Germinal center (tissue), 1 donor: ENCODE results near the gene CA5A.
A peak's percentile ranks its signal among the peaks of the same experiment; 100 is the strongest.

Experiments
- DNase-seq: peaks from one replicate; pipeline ENCODE4 v3.0.0; 2012; ENCODE audit warnings: mixed read lengths, low spot score

The CA5A gene

DNA sequence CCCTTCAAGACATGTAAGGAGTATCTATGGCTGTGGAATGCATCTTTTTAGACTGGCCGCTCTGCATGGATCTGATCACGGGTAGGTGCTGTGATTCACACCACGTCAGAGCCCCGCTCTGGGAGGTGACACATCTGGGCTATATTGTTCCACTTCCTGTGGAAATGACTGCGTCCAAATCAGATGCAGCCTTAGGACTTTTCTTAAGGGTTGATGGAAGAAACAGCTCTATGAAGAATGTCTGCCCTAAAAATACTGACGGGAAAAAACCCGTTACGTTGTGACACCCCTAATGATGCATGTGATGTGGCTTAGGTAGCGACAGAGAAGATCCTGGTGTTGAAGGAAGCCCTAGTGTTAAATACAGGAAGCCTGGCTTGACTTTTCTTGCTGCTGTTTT, 27.1 kb upstream of the CA5A start:
- no peak for DNase-seq

DNA sequence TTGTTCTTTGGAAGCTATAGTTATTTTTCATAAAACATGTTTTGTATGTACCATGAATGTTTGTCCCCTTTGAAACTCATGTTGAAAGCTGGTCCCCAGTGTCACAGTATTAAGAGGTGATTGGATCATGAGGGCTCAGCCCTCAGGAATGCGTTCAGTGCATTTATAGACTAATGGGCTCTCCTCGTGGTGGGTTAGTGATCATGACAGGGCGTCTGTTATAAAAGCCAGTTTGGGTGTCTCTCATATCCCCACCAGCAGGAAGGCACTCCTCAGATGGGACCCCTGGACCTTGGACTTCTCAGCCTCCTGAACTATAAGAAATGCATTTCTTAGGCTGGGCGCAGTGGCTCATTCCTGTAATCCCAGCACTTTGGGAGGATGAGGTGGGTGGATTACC, 25.3 kb upstream of the CA5A start:
- no peak for DNase-seq

DNA sequence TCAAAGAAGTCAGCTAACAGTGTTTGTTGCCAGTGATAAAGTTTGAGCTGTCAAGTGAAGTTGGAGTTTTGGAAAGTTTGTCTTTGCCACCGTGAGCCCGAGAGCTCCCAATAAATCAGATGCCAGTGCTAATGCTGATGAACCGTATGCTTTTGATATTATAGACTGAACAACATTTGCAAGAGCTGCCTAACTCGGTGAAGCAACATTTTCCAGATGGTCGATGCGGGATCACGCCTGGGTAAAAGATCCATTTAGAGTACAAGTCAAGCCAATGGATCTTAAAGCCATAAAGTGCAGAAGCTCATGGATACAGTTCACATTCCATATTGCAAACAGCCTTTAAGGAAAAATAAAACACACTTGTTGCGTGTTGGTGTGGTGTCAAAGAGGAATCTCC, 24.5 kb upstream of the CA5A start:
- no peak for DNase-seq

DNA sequence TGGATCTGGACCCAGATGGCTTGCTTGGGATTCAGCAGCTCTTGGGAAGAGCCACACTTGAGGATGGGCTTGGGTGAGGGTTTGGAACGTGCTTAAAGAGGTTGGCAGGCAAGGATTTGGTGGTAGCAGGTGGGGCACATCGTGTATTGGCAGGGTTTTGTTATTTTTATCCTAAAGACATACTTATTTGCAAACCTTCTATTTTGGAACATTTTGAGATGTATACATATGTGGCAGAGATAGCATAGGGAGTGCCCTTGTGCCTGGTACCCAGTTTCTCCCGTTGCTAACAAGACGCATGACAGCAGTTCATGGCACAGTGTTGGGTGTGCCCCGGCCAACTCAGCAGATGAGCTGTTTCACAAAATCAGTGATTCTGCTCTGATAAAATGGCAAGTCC, 24.0 kb upstream of the CA5A start:
- no peak for DNase-seq

DNA sequence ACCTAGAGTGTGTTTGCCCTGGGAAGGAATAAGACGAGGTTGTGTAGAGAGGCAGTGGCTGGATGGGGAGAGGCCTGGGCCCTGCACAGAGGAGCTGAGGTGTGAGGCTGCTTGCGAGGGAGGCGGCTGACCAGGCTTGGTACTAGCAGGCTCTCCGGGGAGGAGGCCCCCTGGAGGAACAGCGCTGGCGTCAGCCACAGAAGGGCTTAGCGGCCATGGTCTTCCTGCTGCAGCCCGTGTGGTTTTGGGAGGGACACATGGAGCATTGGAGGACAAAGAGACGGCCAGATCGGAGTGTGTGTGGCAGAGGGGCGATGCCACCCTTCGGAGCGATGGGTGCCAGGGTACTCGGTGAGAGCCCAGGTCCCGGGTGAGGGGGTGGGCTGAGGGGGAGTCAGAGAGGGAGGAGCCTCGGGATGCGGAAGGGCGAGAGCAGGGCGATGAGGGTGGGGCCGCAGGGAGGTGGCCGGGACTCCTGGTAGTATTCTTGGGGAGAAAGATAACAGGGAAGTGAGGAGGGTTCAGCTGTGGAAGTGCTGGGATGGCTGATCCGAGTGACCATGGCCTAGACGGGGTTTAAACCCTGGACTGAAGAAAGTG, 23.2 kb upstream of the CA5A start:
- no peak for DNase-seq

DNA sequence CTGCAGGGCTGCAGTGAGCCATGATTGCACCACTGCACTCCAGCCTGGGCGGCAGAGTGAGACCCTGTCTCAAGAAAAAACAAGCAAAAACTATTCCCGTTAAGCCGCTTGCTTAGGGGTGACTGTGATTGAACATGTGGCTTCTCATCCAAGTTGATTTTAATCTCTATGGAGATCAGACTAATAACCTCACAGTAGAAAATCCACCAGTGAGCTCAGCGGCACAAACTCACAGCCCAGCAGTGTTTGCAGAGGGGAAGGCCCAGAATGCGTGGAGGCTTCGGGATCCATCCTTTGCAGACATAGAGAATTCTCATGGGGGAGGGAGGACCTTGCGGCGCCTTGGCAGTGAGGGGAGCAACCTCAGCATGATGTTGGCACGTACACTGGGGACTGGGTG, 22.3 kb upstream of the CA5A start:
- DNase-seq, result no peak

DNA sequence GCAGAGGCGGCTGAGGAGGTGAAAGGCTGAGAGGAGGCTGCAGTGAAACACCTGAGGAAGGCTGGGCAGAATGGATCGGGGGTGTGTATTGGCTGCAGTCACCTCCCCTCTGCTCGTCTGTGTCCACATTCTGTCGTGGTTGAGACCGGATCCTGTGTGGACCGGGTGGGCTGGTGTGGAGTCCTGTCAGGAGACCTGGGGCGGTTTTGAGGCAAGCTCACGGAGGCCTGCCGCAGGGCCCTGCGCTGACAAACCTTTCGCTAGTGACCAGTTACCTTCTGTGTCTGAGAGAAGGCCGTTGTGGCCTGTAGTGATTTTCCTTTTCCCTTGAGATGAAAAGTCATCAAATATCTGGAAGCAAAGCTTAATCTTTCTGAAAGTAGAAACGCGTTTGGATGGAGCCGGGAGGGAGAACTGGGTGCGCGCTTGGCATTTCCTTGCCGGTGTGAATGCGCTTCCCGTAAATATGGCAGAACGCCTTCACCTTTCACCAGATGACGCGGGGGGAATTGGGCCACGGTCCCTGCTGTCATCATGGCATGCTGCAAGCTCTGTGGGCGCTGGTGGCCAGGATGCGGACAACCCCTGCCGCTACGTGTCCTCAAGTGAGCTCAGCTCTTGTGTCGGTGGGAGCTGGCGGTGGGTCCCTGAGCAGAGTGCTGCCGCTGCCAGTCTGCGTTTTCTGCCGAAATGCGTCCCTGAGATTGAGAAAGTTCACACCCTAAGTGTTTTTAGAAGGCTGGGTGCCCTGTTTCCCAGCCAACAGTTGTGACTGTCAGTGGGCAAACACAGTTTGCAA, 21.2 kb upstream of the CA5A start:
- no peak for DNase-seq

DNA sequence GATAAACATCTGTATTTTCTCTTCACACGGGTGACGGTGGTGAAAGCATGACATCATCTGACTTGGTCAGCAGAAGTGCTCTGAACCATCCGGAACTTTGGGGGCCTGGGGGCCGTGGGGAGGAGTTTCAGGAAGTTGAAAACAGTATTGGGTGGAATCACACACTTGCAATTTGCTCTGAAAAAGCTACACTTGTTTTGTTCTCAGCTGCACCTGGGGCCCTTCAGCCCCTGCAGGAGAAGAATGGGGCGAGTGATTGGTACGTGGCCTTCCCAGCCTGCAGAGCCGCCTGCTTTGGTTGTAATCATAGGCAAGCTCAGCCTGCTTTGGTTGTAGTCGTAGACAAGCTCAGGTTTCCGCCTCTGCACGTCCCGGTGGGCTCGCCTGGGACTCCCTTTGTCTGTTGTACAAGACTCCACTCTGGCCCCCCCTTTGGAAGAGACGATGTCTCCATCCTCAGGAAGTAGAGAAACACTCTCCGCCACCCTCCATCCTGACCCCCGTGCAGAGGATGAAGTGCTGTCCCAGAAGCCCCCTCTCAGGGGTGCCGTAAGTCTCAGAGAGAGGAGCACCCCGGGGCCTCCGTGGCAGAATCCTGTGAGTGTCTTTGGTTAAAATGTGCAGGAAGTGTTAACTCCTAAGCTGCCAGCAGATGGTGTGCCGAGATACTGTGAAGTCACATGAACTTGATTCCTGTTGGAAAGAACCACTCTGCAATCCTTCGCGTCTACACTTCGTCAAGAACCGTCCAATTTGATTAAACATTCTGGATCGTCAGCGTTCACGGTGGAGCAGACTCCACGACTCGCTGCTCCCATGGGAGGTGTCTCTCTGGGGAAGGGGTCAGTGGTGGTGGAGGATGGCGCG, 20.3 kb upstream of the CA5A start:
- peak; percentile 64 for DNase-seq

DNA sequence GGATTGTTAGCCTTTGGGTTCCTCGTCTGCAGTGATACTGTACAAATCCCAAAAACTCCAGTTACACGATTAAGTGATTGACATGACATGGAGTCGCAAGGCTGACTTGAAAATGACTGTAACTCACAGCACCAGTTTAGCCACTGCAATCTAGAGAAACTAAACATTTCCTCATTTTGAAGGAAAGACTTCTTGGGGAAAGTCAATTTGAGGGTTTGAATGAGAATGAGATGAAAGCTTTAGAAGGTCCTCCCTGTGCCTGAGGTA, 19.7 kb upstream of the CA5A start:
- no peak for DNase-seq

DNA sequence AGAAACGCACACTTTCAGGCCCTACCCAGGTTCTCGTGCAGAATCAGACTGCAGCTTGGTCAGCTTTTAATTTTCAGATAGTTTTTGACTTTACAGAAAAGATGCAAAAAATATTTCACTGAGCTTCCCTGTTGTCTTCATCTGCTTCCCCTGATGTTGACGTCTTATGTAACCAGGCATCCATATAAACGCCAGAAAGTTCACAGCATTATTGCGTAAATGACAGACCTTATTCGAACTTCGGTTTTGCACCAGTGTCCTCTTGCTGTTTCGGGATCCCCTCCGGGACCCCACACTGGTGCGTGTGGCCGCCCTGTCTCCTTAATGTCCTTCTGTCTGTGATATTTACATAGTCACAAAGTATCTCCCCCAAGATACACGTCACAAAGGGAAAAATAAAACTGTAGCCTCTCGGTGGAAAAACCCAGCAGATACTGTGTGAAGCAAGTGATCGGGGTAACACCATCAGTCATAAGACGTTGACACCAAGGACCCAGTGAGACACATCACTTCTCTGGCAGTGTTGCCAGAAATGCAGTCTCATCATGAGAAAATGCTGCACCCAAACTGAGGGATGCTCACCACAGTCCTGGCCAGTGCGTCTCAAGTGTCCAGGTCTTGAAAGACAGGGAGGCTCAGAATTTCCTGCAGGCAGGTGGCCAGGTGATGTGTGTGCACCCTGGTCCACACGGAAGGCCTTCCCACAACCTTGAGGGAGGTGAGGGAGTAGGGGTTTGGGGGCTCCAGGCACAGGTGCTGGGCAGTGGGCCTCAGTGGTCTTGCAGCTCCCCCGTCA, 19.2 kb upstream of the CA5A start:
- DNase-seq, result no peak

DNA sequence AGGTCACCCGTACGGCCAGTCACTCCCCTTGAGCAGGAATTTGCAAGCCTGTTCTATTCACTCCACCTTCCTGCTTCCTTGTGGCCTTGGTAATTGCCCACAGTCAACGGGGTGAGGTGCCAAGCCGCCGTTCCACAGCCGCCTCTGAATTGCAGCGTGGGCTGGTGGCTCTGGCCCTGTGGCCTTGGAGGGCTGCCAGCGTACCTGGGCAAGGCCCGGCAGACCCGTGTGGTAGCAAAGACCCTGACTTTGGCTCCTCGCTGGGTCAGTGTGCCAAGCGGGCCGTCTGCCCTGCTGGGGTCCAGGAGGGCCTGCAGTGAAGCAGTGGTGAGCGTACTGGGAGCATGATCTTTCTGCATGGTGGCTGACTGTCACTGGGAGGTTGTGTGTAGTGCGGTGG, 18.5 kb upstream of the CA5A start:
- no peak for DNase-seq

DNA sequence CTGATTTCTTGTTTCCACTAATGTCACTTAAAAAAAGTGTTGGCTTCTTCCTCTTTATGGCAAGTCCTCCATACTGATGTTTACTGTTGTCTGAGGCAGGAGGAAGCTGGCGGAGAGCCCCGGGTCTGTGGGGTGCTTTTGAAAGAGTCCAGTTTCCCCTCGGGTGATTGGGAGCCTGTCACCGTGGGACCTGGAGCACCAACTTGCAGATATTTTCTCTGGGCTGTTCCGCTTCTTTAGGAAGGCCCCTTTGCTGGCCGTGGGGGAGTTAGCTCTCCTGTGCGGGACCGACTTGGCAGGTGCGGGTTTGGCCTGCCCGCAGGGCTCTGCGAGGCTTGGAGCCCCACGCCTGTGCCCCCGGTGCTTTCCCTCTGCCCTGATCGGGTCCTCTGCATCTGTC, 18.0 kb upstream of the CA5A start:
- DNase-seq, result no peak

DNA sequence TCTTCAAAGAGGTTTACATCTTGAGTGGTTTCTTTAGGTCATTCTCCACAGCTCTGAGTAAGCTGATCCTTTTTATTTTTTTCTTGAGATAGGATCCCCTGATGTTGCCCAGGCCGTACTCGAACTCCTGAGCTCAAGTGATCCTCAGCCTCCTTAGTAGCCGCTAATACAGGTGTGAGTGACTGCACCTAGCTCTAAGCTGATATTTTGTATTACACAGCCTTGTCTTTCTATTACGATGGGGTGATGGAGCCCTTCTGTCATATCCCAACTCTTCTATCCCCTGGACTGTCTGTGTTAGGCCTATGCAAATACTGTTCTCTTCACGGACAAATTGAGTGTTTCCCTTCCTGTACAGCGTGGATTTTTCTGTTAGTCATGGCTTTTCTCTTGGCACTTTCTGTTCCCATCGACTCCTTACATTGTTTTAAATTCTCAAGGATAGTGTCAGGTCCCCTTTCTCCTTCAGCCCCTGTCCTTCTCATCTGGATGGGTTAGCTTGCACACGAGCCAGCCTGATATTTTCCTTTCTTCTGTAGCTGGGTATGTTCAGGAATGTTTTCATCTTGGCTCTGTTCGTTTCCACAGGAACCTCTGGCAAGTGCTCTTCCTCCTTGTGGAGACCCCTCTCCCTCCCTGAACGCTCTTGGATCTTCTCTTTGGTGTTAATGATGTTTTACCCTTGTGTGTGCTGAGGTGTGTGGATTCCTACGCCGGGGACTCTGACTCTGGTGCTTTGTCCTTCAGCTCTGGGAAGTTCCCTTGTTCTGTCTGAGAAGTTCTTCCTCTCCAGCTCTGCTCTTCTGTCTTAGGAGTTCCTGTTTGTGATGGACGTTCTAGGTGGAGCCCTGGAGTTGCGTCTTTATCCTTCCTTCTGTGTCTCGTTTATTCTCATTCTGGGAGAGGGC, 17.2 kb upstream of the CA5A start:
- no peak for DNase-seq

DNA sequence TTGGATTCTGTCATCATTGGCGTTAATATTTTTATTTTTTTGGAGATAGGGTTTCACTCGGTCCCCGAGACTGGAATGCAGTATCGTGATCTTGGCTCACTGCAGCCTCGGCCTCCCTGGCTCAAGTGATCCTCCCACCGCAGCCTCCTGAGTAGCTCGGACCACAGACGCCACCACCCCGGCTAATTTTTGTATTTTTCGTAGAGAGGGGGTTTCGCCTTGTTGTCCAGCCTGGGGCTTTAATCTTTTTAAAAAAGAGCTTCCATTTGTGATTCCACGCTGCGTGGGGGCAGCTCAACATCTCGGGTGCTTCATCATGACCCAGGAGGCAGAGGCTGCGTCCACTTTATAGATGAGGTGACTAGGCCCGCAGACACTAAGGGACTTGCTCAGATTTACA, 16.4 kb upstream of the CA5A start:
- DNase-seq, result no peak

DNA sequence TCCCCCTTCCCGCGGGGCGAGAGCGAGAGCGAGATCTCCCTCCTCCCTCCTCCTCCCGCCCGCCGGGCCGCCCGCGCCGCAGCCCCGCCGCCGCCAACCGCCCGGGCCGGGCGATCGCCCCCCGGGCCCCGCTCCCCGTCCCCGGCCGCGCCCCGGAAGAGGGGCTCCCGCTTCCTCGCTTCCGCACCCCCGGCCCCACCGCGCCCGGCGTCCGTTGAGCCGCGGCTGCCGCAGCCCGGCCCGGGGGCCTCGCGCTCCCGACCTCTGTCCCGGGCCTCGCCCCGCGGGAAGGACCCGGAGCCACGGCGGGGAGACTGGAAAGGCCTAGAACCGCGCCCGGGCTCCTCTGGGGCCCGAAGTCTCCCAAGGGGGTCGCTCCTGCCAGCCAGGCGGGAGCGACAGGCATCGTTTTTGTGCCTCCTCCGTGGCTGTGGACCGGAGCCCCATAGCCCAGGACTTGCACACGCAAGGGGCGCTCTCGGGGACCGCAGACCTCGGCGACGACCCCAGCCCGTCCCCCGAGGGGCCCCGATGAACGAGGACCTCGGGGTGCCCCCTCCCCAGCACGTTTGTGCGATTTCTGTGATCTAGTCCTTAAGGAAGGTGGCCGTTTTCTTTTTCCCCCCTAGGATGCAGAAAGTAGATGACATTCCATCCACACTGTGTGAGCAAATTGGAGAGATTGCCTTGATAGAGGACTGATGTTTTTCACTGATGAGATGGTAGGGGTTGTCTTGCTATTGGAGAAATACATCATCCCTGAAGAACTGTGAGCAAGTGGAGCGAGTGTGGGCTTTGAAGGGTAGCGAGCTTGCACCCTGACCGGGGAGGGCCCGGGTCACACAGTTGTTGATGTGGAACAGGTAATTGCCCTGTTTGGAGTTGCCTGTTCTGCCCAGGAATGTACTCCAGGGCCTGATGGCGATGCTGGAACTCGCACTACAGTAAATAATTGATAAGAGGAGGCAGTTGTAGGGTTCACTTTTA, 15.5 kb upstream of the CA5A start:
- no peak for DNase-seq

DNA sequence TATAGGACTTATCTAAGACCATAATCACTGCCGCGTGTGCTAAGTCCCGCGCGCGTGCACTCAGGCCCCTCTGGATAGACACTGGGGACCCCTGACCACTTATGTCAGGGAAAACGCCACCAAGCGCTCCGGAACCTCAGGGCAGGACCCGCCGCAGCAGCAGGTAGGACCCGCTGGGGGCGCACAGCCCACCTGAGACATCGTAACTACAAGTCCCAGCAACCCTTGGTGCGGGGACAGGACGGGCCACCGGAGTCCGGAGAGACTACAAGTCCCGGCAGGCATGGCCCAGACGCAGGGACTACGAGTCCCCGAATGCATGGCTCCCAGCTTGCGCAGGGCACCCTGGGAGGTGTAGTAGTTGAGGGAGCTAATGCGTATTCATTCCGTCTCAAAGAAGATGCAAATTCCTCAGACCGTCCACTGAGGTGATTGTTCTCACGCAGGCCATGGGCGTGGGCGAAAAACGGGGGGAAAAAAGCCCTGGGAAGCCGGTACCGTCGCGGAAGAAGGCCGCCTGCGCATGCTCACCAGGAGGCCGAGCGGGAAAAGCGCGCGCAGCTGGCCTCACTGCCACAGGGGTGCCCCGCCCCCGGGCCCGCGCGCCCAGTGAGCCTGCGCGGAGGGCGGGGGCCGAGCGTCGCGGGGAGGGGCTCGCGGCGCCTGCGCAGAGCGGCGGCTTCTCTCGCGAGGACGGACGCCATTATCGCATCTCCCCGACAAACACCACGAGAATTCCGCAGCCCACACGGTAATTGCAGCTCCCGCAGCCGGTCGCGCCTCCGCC, 14.6 kb upstream of the CA5A start, which contains the start of gene BANP:
BANP (plus strand) TSS at position 670 of the 787 bp plus-strand sequence. CDS start 23,682 bp downstream, outside the sequence.
- DNase-seq, result peak; percentile 99

DNA sequence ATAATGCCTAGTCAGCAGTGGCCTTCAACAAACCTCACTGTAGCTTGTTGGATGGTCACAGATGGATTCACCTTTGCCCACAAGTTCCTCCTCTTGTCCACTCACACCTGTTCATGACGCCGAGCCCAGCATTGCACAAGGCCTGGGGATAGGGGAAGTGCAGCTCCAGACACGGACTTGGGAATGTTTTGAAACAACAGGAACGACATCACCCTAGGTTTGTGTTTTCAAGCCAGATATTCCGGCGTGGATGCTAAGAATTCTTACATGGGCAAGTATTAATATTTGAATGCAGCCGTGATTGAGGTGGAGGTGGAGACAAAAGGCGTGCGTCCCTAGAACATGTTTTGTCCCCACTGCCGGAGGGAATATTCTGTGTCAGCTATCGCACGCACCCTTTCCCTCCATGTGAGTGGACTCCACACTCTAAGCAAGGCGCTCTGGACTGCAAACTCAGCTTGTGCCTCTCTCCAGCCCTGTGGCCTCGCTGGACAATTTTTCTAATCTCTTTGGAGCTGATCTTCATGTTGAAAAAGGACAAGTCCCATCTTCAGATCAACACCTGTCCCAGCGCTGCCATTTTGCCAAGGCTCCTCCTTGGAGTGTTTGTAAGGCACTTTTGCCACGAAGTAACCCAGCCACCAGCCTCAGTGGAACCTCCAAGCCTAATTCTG, 12.9 kb upstream of the CA5A start:
- no peak for DNase-seq

DNA sequence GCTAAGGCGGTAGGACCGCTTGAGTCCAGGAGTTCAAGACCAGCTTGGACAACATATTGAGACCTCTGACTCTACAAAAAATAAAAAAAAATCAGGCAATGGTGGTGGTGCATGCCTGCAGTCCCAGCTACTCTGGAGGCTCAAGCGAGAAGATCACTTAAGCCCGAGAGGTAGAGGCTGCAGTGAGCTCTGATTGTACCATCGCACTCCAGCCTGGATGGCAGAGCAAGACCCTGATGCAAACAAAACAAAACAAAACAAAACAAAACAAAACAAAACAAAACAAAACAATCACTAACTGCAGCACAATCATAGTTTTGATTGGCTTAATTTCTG, 12.4 kb upstream of the CA5A start:
- DNase-seq, result no peak

DNA sequence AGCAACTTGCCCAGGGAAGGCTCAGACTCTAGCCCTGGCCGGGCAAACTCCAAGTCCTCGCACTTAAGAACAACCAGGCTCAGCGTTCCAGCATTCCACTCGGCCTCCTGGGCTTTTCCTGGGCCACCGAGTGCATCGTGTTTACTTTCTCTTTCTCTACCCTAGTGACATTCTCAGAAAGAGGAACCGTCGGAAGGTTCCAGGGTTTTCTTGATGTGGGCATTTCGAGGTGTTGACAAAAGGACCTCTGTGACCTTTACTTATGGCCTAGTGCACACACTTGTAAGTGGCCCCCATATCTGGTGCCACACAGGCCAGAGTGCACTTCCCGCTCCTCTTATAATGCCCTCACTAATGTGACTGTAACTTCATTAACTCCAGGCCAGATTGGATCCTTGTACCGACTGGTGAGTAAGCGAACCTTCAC, 11.8 kb upstream of the CA5A start:
- no peak for DNase-seq
